ENCODE results near the gene EXOC2. TPM values are rescaled to one million over a fixed set of nuclear protein-coding genes. Genes with fewer than 3 reads are reported as not detected.

Gene EXOC2
- total RNA-seq, 1 donor from 2014 or later: 22.9 TPM

DNA sequence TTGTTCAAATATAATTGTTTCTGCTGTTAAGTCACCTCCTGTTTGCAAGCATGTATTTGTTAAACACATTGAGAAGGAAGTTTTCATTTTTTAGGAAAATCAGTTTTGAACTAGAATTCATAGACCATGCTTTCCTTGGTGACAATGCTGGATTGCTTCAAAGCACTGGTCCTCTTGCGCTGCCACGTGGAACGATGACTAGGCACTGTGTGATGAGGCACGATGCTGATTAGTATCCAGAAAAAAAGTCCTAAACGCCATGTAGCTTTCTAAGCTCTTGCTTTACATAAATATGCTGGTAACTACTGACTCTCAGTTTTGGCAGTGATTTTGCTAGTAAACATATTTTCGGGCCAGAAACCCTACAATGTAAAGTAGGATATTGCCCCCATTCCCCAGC lies 11.1 kb upstream of the EXOC2 start:
- DNase-seq (ENCODE audit: extremely low spot score, unreplicated experiment): no peak
- TF ChIP-seq, protein P1, sequence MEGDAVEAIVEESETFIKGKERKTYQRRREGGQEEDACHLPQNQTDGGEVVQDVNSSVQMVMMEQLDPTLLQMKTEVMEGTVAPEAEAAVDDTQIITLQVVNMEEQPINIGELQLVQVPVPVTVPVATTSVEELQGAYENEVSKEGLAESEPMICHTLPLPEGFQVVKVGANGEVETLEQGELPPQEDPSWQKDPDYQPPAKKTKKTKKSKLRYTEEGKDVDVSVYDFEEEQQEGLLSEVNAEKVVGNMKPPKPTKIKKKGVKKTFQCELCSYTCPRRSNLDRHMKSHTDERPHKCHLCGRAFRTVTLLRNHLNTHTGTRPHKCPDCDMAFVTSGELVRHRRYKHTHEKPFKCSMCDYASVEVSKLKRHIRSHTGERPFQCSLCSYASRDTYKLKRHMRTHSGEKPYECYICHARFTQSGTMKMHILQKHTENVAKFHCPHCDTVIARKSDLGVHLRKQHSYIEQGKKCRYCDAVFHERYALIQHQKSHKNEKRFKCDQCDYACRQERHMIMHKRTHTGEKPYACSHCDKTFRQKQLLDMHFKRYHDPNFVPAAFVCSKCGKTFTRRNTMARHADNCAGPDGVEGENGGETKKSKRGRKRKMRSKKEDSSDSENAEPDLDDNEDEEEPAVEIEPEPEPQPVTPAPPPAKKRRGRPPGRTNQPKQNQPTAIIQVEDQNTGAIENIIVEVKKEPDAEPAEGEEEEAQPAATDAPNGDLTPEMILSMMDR (conservative IDR thresholded peaks at IDR 0.05): no peak
- Mint-ChIP-seq H3K36me3 (no peaks in the 10 kb centered on the region), H3K9me3 (no peaks in the 10 kb centered on the region), H3K4me3 (no peak overlapping the region), H3K27me3 (peaks cover 26% of the 10 kb centered on the region), H3K4me1 (ENCODE audit: unreplicated experiment) (peaks cover 18% of the 10 kb centered on the region), H3K27ac (no peak overlapping the region)

DNA sequence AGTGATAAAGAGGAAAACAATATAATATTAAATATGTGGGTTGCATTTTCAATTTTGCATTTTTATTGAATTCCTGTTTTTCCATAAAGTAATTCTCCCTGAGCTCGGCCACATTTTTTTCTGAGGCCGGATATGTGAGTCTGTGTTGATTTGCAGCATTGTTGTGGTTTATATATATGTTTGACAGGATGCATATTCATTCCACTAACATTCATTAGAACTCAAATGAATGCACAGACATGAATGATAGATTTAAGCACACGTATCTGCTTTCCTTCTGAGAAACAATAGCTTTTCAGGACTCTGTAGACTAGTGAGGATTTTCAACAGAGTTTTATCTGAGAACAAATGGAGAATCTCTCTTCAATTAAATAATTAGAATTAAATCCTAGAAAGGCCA lies 10.6 kb upstream of the EXOC2 start:
- Mint-ChIP-seq H3K27me3 (peaks cover 24% of the 10 kb centered on the region), H3K36me3 (no peaks in the 10 kb centered on the region), H3K27ac (no peak overlapping the region), H3K4me3 (no peak overlapping the region), H3K9me3 (no peaks in the 10 kb centered on the region), H3K4me1 (ENCODE audit: unreplicated experiment) (peaks cover 18% of the 10 kb centered on the region)
- no peak for DNase-seq (ENCODE audit: extremely low spot score, unreplicated experiment)
- TF ChIP-seq, protein P1 (conservative IDR thresholded peaks at IDR 0.05): no peak

DNA sequence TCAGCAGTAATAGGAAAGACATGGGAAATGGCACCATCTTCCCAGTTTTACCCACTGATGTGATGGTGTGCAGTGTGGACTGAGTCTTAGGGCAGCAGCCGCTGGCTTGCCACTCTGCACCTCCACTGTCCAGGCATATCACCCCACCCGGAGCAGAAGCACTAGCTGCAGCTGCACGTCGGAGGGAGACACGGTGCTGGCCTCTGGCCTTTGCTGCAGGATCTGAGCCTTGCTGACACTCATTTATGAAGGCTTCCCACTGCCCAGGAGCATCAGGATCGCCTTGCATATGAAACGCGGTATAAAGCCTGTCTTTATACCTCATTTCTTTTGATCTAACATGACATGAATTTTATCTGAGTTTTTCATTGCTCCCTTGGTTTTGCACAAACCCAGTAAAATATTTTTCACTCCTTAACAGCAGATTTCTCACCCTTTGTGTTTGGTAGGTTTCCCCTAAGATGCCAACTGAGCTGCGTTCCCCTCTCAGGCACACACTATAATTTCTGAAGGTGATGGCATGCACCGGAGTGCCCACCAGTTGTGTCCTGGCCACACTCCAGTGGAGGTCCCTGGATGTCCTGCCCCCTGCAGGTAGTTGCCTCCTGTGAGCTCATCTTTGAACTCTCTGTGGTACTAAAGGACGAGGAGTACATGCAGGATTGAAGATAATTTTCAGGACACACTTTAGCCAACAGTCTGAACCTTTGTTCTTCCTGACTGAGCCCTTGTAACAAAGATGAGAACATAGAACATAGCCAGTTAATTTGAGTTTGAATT lies 9.0 kb upstream of the EXOC2 start:
- no peaks in the 10 kb centered on the region for H3K9me3 Mint-ChIP-seq
- H3K4me3 Mint-ChIP-seq: no peak overlapping the region
- TF ChIP-seq, protein P1 (conservative IDR thresholded peaks at IDR 0.05): peak; percentile 34
- peaks cover 15% of the 10 kb centered on the region for H3K4me1 Mint-ChIP-seq (ENCODE audit: unreplicated experiment)
- H3K27ac Mint-ChIP-seq: no peak overlapping the region
- peaks cover 12% of the 10 kb centered on the region for H3K27me3 Mint-ChIP-seq
- no peak for DNase-seq (ENCODE audit: extremely low spot score, unreplicated experiment)
- H3K36me3 Mint-ChIP-seq: no peaks in the 10 kb centered on the region

DNA sequence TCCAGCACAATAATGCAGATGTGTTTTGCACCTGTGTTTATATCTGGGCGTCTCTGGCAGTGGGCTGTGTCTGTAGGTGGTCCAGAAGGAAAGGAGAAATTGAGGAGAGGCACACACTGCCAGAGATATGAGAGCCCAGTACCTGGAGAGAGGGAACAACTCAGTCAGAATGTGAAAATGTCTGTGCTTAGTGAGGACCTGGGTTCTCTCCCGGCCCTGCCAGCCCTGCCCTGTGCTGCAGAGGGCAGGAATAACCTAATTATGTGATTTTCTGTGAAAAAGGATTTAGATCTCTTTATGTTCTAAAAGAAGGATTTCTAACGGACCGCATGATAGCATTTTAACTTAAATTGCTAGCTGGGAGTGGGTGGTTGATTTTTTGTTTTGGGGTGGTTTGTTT lies 8.3 kb upstream of the EXOC2 start:
- Mint-ChIP-seq H3K4me3 (no peak overlapping the region), H3K27ac (no peak overlapping the region), H3K9me3 (no peaks in the 10 kb centered on the region), H3K36me3 (no peaks in the 10 kb centered on the region), H3K4me1 (ENCODE audit: unreplicated experiment) (peaks cover 15% of the 10 kb centered on the region), H3K27me3 (peaks cover 10% of the 10 kb centered on the region)
- DNase-seq (ENCODE audit: extremely low spot score, unreplicated experiment): no peak
- TF ChIP-seq, protein P1 (conservative IDR thresholded peaks at IDR 0.05): no peak

DNA sequence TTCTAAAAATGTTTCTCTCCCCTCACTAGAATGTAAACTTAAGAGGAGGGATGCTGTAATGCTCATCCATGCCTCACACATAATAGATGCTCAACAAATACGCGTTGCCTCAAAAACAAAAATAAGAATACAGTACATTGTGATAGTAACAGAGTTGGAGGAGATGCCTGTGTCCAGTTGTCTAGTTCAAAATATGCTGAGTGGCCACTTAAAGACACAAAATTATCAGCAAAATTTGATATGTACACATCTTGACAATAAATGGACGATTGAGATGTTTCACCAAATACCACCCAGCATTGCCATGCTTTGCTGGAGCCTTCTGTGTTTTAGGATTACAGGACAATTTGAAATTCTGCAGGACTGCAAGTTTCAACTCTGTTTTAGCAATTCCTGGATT lies 7.6 kb upstream of the EXOC2 start:
- H3K4me3 Mint-ChIP-seq: no peak overlapping the region
- no peaks in the 10 kb centered on the region for H3K9me3 Mint-ChIP-seq
- no peaks in the 10 kb centered on the region for H3K36me3 Mint-ChIP-seq
- peaks cover 15% of the 10 kb centered on the region for H3K4me1 Mint-ChIP-seq (ENCODE audit: unreplicated experiment)
- no peak for DNase-seq (ENCODE audit: extremely low spot score, unreplicated experiment)
- TF ChIP-seq, protein P1 (conservative IDR thresholded peaks at IDR 0.05): no peak
- H3K27me3 Mint-ChIP-seq: peaks cover 10% of the 10 kb centered on the region
- H3K27ac Mint-ChIP-seq: no peak overlapping the region
